Fibroblast of the aortic adventitia (primary cell): ENCODE measurements around the gene ACOXL. TPM values are rescaled to one million over a fixed set of nuclear protein-coding genes. Genes with fewer than 3 reads are reported as not detected.
"Not testable (repeated sequence)": the region's sequence is repeated elsewhere in the genome, so short reads cannot be mapped to it uniquely, and the experiment has no call there.

Experiments
- DNase-seq: peaks from one replicate; pipeline ENCODE4 v3.0.0-alpha.2; 2010; ENCODE audit warnings: low read depth
- H3K4me3 ChIP-seq: 2 replicates; pipeline ENCODE4 v1.5.1; 2011; ENCODE audit warnings: low read depth, mild to moderate bottlenecking, control low read depth, low read length, moderate library complexity
- CTCF ChIP-seq: IDR thresholded peaks from 2 replicates; pipeline ENCODE4 v1.5.1; 2011; ENCODE audit warnings: mild to moderate bottlenecking, low read length, control low read depth, inconsistent platforms; ENCODE audit not compliant: insufficient read depth
- total RNA-seq: library from RNA; depleted of rRNA; stranded (reverse); fragments of >200 nt; gene quantifications from 2 replicates; pipeline ENCODE4 v1.2.3, GENCODE V29; 2012; ENCODE audit warnings: low replicate concordance

ACOXL gene
- total RNA-seq, 1 donor, result not detected

- no peak overlapping the region for H3K4me3 ChIP-seq
- no peak for DNase-seq
- TF ChIP-seq CTCF, result no peak
Measured at GRCh38 chr2:110960281-110960680, 227.9 kb downstream of the ACOXL start.

GRCh38 chr2:110960954-110961353 is 228.6 kb downstream of the ACOXL start:
- no peak overlapping the region for H3K4me3 ChIP-seq
- TF ChIP-seq CTCF, result no peak

GRCh38 chr2:110961643-110962042 is 229.3 kb downstream of the ACOXL start:
- DNase-seq, H3K4me3 ChIP-seq: not testable (repeated sequence)

More at GRCh38 chr2:110960954-110961353, 228.6 kb downstream of the ACOXL start:
- no peak for DNase-seq

- no peak for TF ChIP-seq CTCF
- no peak for DNase-seq
- H3K4me3 ChIP-seq, result no peak overlapping the region
Measured at GRCh38 chr2:110969696-110970095, 237.3 kb downstream of the ACOXL start.

GRCh38 chr2:110970201-110970600 is 237.8 kb downstream of the ACOXL start:
- no peak overlapping the region for H3K4me3 ChIP-seq
- no peak for DNase-seq
- no peak for TF ChIP-seq CTCF

GRCh38 chr2:110971811-110972210 is 239.4 kb downstream of the ACOXL start:
- H3K4me3 ChIP-seq, result no peak overlapping the region
- DNase-seq, result no peak
- TF ChIP-seq CTCF, result no peak

- TF ChIP-seq CTCF, result no peak
- no peak for DNase-seq
- H3K4me3 ChIP-seq, result no peak overlapping the region
Measured at GRCh38 chr2:110973262-110973661, 240.9 kb downstream of the ACOXL start.
